Retinal pigment epithelial cell (primary cell): Measurements from ENCODE around the gene RNASE3.
"Not testable (repeated sequence)": the region's sequence is repeated elsewhere in the genome, so short reads cannot be mapped to it uniquely, and the experiment has no call there.

Experiments used
- DNase-seq: peaks from one replicate; pipeline ENCODE4 v3.0.0-alpha.2; 2010; ENCODE audit warnings: low read depth
- H3K4me3 ChIP-seq: 2 replicates; pipeline ENCODE4 v1.5.1; 2011; ENCODE audit warnings: mild to moderate bottlenecking, low read length, control low read depth, moderate library complexity
- TF ChIP-seq, protein P1 (sequence below): conservative IDR thresholded peaks from 2 replicates; pipeline ENCODE4 v1.5.1; 2011; ENCODE audit warnings: low read depth, low read length, control low read depth, inconsistent platforms

RNASE3 gene

DNA sequence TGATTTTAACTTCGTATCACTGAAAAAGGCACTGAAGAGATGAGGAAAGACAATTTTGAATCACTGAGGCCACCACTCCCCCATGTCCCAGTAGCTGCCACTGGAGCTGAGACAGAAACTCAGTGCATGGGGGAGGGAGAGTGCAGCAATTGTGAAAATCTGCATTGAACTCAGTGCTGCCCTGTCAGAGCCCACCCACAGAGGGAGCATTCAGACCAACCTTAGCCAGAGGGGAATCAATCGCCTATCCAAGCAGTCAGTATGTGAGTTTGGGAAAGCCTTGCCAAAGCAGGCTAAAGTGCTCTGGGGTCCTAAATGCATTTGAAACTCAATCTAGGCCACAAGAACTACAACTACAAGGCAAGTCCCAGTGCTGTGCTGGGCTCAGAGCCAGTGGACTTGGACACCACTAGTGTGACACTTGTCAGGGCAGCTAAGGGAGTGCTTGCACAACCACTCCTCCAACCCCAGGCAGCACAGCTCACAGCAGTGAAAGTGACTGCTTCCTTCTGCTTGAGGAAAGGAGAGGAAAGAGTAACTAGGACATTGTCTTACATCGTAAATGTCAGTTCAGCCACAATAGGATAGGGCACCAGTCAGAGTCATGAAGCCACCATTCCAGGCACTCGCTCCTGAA, 13.3 kb downstream of the RNASE3 start:
- no peak for DNase-seq
- TF ChIP-seq, protein P1, sequence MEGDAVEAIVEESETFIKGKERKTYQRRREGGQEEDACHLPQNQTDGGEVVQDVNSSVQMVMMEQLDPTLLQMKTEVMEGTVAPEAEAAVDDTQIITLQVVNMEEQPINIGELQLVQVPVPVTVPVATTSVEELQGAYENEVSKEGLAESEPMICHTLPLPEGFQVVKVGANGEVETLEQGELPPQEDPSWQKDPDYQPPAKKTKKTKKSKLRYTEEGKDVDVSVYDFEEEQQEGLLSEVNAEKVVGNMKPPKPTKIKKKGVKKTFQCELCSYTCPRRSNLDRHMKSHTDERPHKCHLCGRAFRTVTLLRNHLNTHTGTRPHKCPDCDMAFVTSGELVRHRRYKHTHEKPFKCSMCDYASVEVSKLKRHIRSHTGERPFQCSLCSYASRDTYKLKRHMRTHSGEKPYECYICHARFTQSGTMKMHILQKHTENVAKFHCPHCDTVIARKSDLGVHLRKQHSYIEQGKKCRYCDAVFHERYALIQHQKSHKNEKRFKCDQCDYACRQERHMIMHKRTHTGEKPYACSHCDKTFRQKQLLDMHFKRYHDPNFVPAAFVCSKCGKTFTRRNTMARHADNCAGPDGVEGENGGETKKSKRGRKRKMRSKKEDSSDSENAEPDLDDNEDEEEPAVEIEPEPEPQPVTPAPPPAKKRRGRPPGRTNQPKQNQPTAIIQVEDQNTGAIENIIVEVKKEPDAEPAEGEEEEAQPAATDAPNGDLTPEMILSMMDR = no peak
- no peak overlapping the region for H3K4me3 ChIP-seq

DNA sequence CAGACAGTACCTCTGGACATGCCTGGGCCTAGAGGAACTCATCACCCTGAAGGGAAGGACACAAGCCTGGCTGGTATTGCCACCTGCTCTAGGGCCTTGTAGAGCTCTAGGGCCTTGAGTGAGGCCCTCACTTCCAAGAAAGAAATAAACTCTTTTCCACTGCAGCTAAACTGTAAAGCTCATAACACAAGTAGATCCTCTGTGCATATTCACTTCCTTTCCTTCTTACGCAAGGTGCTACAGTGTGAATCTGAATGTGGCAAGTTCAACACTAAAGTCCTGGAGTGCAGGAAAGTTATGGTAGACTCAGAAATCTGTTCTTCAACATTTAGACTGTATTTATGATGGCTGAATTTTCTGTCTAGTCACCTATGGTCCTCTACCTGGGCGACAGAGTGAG, 14.5 kb downstream of the RNASE3 start:
- no peak for DNase-seq
- TF ChIP-seq, protein P1 = no peak
- no peak overlapping the region for H3K4me3 ChIP-seq

DNA sequence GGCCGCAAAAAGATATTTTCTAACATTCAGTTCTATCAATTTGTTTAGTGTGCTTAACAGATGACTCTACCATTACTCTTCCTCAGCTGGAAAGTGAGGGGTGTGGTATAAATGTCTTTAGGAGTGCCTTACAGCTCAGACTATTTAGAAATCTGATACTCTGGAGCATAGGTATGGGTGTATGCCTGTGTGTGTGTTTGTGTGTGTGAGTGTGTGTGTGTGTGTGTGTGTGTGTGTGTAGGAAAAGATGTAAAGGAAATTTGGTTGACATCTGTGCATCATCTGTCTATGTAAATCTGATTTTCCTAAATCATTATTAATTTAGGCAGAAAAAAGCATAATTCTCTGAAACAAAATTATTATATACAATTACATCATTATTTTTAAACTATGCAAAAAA, 16.0 kb downstream of the RNASE3 start:
- H3K4me3 ChIP-seq = no peak overlapping the region
- no peak for DNase-seq
- TF ChIP-seq, protein P1 = no peak

DNA sequence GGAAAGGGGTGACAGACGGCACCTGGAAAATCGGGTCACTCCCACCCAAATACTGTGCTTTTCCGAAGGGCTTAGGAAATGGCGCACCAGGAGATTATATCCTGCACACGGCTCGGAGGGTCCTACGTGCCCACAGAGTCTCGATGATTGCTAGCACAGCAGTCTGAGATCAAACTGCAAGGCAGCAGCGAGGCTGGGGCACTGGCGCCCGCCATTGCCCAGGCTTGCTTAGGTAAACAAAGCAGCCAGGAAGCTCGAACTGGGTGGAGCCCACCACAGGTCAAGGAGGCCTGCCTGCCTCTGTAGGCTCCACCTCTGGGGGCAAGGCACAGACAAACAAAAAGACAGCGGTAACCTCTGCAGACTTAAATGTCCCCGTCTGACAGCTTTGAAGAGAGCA, 19.6 kb downstream of the RNASE3 start:
- not testable (repeated sequence) for H3K4me3 ChIP-seq, DNase-seq

DNA sequence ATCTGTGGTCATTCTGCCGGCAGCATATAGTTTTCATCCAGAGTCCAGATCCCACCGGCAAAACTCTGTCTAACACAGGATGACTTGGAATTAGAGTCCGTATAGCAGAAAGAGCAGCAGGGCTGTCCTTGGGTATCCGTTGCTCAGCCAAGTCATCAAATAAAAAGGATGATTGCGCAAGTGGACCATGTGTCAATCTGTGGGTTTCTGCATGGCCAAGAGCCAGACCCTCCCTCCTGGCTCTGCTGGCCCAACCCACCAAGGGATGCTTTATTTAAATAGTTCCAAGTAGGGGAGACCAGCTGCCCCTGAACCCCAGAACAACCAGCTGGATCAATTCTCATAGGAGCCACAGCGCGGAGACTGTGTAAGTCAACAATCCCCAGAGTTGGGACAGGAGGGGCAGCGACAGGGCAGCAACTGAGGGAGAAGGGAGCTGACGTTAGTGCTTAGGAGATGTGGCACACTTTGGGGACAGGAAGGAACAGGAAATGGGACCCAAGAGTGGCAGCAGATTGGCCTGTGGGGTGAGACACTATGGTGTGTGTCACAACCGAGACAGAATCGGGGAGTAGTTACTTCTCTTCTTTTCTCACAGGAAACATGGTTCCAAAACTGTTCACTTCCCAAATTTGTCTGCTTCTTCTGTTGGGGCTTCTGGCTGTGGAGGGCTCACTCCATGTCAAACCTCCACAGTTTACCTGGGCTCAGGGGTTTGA, 28.0 kb downstream of the RNASE3 start:
- H3K4me3 ChIP-seq, DNase-seq: not testable (repeated sequence)

DNA sequence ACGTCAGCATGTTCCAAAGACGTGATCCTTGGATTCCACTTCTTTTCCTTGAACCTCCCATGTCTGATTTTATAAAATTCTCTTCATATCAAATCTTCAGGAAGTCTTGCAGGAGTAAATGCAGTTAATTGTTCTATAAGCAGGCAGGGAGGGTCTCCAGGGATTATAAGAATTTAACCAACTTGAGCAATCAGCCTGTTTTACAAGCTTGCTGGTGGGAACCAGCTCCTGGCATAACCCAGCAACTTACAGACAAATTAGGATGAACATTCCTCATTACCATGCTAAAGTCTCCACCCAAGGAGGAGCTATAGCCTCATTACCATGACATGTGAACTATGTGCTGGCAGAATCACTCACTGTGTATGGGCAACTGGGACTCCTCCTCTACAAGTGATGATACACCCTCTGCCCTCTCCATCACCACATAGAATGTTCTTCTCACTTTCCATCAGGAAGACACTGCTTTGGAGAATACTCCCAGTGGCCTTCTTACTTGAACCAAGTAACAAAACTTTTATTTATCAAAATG, 32.6 kb downstream of the RNASE3 start:
- not testable (repeated sequence) for DNase-seq

DNA sequence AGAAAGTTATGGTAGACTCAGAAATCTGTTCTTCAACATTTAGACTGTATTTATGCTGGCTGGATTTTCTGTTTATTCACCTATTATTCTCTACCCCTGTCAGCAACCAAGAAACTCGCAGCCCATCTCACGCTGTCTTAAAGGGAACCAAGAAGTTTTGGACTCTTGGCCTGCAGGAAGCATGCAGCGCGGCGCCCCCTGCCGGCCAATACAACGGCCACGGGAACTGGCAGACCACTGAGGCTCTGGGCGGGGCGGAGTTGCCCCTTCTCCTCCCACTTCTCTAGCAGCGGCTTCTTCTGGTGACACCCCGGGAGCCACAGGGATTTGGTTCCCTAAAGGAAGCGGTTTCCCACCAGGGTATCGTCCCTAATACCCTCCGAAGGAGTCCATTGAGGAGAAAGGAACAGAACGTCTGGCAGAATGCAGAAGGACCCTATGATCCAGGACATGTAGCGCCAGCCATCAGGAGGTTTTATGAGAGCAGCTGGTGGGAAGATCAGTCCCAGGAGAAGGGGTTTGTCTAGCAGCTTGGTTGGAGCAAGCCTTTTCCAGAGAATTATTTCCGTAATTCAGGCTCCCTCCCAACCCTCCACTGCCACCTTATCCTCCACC, 43.1 kb downstream of the RNASE3 start:
- TF ChIP-seq, protein P1 = peak; percentile 63
- no peak for DNase-seq

More for the DNA sequence above, 32.6 kb downstream of the RNASE3 start:
- H3K4me3 ChIP-seq = not testable (repeated sequence)

DNA sequence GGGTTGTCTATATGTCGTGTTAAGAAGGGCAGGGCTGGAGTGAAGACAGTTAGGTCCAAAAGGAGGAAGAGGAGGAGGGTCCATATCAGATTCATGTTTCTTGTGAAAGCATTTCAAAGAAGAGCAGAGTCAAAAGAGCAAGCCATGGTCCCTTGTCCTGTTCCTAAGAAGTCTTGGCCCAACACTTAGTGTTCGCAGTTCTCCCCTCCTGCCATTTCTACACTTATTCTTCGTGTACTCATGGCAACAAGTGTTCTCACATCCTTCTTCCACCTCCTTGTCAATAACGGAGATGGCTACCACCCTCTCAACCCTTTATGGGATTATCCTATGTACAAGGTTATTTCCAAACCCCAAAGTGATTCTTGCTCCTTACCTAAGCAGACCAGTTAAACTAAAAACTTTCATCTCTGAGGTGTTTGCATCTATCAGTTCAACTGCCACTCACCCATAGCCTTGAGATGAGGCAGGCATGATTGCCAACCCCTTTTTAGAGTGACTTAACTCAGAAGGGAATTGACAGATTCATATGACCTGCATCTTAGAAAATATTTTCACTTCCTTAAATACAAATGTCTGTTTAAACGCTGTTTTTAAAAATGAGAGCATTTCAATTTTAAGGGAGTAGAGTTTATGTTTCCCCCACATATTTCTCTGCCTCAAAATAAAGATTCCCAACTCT, 44.3 kb downstream of the RNASE3 start:
- DNase-seq = no peak
- H3K4me3 ChIP-seq = no peak overlapping the region
- TF ChIP-seq, protein P1 = no peak

More for the DNA sequence above, 43.1 kb downstream of the RNASE3 start:
- H3K4me3 ChIP-seq = no peak overlapping the region
